GM18870 (cell line): ENCODE data around the gene CD4.
"Not testable (repeated sequence)": the region's sequence is repeated elsewhere in the genome, so short reads cannot be mapped to it uniquely, and the experiment has no call there.

Source experiments
- ATAC-seq: cut with Tn5 transposase; IDR thresholded peaks from one replicate; pipeline ENCODE4 v1.9.1; 2021; ENCODE audit warnings: moderate library complexity; ENCODE audit not compliant: unreplicated experiment

Gene CD4

DNA sequence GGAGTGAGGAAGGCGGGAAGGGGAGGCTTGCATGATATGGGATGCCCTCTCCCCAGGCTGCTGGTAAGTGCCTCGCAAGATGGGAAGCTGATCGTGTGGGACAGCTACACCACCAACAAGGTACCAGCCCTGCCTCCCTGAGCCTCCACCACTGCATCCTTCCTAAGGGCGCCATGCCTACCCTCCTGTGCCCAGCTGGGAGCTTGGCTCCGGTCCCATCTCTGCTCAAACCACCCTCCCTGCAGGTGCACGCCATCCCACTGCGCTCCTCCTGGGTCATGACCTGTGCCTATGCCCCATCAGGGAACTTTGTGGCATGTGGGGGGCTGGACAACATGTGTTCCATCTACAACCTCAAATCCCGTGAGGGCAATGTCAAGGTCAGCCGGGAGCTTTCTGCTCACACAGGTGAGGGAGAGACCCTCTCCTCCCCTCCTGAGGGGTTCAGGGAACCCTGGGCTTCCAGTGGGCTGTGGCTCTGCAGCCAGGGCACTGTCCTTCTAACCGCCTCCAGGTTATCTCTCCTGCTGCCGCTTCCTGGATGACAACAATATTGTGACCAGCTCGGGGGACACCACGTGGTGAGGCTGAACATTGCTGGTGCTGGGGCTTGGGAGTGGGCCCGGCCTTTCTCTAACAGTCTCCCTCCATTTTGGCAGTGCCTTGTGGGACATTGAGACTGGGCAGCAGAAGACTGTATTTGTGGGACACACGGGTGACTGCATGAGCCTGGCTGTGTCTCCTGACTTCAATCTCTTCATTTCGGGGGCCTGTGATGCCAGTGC lies 54.0 kb downstream of the CD4 start:
- ATAC-seq = no peak

- ATAC-seq = no peak
These were observed 56.1 kb downstream of the CD4 start for GRCh38 chr12:6845395-6845794.

DNA sequence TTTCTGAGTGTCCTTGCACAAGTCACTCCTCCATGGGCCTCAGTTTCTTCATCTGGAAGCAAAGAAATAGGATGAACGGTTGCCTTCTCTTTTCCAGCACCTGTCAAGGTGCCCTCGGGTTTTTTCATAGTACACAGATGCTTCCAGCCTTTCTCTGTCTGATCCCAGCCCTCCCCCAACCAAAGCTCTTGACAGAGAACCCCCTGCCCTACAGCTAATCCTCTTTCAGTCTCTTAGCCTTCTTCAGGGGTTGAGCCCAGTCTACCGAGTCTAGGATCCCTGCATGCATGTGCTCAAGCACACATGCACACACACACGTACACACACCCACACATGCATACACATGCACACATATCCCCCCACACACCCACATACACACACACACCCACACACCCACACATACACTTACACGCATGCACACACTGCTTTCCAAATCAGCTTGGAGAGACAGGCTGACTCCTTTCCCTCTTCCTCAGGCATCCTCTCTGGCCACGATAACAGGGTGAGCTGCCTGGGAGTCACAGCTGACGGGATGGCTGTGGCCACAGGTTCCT lies 57.1 kb downstream of the CD4 start:
- ATAC-seq = no peak

DNA sequence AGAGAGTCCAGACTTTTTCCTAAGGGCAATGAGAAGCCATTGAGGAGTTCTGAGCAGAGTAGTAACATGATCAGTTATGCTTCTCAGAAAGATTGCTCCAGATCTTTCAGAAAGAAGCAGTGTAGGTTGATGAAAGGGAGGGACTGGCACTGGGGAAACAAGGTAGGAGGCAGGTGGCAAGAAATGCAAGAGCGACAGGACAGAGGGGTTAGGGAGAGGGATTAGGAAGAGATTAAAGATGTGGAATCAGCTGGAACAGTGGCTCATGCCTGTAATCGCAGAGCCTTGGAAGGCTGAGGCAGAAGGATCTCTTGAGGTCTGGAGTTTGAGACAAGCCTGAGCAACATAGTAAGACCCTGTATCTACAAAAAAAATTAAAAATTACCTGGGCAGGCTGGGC lies 58.3 kb downstream of the CD4 start:
- ATAC-seq = no peak

DNA sequence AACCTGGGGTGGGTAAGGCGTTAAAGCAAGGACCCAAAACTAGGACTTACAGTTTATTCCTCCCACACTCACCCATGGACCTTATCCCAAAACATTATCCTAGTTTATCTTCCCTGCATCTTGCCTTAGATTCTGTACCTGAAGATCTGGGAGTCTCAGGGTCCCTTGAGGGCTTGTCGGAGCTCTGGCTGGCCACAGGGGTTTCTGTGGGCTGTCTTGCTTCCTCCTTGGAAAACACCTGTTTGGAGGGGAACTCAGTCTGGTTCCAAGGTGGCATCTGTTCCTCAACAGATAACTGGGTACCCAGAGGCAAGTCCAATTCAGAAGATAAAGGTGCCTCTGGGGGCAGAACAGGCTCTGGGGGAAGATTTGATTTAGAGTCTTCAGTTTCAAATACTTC lies 60.1 kb downstream of the CD4 start:
- no peak for ATAC-seq

- no peak for ATAC-seq
These were observed 60.7 kb downstream of the CD4 start for GRCh38 chr12:6849976-6850560.

- ATAC-seq = no peak
These were observed 61.4 kb downstream of the CD4 start for GRCh38 chr12:6850796-6851152.

GRCh38 chr12:6851153-6851920 lies 62.0 kb downstream of the CD4 start, which contains the start of gene CDCA3:
Gene CDCA3 (minus strand): TSS chr12:6851286. CDS start chr12:6850952, 334 bp downstream.
- ATAC-seq = peak; percentile 50

DNA sequence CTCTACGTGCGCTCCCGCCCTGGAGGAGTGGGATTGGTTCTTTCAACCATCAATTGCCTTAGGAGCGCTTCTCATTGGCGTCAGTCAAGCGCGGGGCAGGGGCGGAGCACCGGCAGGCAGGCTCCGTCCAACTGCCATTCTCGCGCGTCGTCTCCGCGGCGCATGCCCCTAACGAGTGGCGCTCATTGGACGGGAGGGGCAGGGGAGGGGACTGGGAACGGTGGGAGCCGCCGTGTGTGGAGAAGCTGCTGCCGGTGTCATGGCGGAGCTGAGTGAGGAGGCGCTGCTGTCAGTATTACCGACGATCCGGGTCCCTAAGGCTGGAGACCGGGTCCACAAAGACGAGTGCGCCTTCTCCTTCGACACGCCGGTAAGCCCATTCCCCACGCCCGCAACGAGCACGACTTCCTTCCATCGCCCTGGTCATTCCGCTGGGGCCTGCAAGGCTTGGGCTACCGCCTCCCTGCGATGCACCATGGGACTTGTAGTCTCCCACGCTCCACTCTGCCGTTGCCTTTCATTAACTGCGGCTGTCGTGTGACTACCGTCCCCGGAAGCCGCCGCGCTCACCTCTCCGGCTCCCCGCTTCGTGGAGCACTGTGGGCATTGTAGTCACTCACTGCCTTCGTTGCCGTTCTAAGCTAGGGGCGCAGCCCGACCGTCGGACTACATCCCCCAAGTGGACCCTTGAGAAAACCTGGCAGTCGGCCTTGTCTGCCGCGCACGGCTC lies 62.8 kb downstream of the CD4 start, which contains the start of gene USP5:
TSS of gene USP5 (plus strand) at position 230 of the 730 bp plus-strand sequence. CDS start at position 260, 30 bp downstream.
- peak; percentile 68 for ATAC-seq

DNA sequence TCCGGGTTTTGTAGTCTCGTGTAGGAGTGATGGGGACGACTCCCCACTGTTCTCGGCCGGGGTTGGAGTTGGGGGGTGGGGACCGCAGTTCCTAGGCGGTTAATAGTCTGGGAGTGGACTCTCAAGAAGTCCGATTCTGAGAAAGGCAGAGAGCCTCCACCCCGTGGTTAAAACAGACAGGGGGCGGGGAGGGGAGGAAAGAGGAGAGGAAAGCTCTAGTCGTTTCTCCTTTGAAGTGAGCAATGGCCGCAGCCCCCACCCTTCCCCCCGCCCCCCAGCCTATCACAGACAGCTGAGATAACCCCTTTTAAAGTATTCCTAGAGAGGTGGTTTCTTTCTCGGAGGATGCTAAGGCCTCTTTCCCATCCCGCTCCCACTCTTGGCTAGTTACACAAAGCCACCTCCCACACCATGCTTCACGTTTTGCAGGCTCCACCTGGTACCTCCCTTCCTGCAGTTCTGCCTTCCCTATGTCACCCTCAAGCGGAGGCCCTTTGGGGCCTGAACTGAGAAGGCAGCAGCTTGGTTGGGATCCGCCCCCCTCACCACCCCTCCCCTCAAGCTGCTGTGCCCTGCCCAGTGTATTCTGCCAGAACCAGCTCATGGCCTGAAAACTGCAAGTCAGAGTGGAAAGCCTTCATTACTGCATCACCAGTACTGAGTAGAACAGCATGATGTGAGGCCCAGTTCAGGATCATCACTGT lies 63.5 kb downstream of the CD4 start:
- ATAC-seq = no peak

GRCh38 chr12:6853626-6854025 lies 64.3 kb downstream of the CD4 start:
- ATAC-seq = no peak

DNA sequence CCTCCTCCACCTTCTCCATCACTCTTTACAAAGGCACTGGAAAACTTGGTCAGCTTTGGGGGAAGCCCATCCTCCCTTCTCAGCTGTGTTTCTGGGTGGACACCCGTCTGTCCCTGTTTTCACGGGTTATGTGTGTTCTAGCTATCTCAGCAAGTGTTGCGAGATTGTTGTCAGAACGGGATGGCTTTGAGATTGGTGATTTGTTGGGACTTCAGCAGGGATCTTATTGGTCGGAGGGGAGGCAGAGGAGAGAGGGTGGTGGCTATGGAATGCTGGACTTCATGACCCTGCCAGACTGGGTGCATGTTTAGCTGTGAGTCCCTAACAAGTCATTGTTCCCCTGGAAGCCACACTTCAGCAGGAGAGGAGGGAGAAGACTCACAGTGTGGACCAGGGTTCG lies 64.7 kb downstream of the CD4 start:
- ATAC-seq = no peak

DNA sequence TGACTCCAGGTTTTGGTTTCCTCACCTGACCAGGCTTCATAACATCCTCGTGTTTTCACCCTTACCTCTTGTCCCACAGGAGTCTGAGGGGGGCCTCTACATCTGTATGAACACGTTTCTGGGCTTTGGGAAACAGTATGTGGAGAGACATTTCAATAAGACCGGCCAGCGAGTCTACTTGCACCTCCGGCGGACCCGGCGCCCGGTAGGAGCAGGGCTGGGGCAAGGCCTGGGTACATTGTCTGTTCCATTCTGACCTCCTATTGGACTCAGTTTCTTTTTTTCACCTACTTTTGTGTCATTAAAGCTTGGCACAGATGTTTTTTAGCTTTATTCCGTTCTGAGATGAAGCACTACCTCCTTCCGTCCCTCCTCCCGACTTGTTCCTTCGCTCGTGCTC lies 66.0 kb downstream of the CD4 start:
- ATAC-seq = no peak

DNA sequence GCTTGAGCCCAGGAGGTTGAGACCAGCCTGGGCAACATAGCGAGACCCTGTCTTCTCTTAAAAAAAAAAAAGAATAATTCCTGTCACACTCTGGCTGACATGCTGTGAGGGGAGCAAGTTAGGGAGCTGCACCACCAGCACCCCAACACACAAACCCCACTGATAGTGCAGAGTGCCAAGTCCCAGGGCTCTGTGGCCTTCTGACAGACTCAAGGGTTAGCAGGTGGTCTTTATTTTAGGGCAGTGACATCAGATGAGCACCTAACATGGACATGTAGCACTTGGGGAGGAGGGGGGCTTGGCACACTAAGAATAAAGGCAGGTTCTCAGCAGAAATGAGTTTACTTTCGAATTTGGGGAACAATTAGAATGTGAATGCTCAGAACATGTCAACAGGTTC lies 69.5 kb downstream of the CD4 start:
- no peak for ATAC-seq

GRCh38 chr12:6860116-6860515 lies 70.8 kb downstream of the CD4 start:
- no peak for ATAC-seq

DNA sequence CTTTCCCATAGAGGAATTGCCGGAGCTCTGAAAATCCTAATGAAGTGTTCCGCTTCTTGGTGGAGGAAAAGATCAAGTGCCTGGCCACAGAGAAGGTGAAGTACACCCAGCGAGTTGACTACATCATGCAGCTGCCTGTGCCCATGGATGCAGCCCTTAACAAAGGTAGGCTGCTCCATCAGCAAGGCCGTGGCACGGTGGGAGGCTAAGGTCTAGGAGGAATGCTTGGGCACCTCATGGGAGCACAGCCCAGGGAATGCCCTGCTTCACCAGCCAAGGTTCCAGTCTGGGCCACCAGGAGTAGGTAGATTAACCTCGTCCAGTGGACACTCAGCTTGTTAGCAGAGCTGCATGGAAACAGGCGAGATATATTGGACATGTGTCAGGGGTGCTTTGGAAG lies 71.6 kb downstream of the CD4 start:
- ATAC-seq = no peak

- no peak for ATAC-seq
These were observed 72.1 kb downstream of the CD4 start for GRCh38 chr12:6861391-6861790.

- no peak for ATAC-seq
These were observed 73.7 kb downstream of the CD4 start for GRCh38 chr12:6863033-6863432.

DNA sequence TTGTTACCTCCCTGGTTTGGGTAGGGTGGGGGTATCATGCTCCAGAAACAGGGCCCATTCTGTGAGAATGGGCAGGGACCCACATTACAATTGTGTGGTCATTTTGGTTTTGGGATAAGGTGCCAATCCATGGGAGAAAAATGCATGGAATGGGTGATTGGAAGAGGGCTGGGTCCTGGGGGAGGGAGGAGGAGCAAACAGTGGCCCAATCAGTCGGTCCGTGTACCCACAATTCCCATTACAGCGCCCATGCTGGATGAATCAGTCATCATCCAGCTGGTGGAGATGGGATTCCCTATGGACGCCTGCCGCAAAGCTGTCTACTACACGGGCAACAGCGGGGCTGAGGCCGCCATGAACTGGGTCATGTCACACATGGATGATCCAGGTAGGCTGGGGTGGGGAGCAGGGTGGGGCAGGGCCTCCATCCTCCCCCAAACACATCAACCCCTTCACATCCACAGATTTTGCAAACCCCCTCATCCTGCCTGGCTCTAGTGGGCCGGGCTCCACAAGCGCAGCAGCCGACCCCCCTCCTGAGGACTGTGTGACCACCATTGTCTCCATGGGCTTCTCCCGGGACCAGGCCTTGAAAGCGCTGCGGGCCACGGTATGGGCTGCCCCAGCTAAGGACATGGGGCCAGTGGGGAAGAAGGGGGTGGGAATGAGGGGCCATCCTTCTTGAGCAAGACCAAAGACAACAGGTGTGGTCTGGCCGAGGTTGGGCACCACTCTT lies 74.4 kb downstream of the CD4 start:
- ATAC-seq = no peak

DNA sequence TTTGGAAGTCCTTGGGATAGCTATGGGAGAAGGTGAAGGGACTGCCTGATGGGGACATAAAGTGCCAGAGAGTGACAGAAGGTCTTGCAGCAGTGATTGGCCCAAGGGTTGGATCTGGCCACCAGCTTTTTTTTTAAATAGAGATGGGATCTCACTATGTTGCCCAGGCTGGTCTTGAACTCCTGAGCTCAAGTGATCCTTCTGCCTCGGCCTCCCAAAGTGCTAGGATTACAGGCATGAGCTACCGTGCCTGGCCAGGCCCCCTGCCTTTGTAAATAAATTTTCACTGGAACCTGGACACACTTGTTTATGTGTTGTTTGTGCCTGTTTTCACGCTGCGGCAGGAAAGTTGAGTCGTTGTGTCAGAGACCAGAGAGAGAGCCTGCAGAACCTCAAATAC lies 76.0 kb downstream of the CD4 start:
- not testable (repeated sequence) for ATAC-seq
